Activated CD4-positive, alpha-beta T cell treated with anti-CD3 and anti-CD28 coated beads, Interleukin-2, amount 50 U/mL, for 48 hours (primary cell): Measurements from ENCODE around the gene CCDC92B.
"Not testable (repeated sequence)": the region's sequence is repeated elsewhere in the genome, so short reads cannot be mapped to it uniquely, and the experiment has no call there.

ENCODE experiments used
- DNase-seq, 2 experiments: peaks; one replicate each; pipeline ENCODE4 v3.0.0-alpha.2; 2020

CCDC92B gene

GRCh38 chr17:2688351-2689342, 60.8 kb downstream of the CCDC92B start:
- no peak for DNase-seq

- DNase-seq: no peak
Observed at GRCh38 chr17:2687074-2687418, 62.4 kb downstream of the CCDC92B start.

- no peak for DNase-seq
Observed at GRCh38 chr17:2685696-2686095, 63.8 kb downstream of the CCDC92B start.

GRCh38 chr17:2684549-2684948, 64.9 kb downstream of the CCDC92B start:
- DNase-seq: no peak

GRCh38 chr17:2683912-2684311, 65.5 kb downstream of the CCDC92B start:
- no peak for DNase-seq

- no peak for DNase-seq
Observed at GRCh38 chr17:2682176-2682938, 67.1 kb downstream of the CCDC92B start.

- DNase-seq: no peak
Observed at GRCh38 chr17:2681650-2682049, 67.8 kb downstream of the CCDC92B start.

GRCh38 chr17:2680961-2681360, 68.5 kb downstream of the CCDC92B start:
- DNase-seq: no peak

- DNase-seq: not testable (repeated sequence)
Observed at GRCh38 chr17:2679247-2679646, 70.2 kb downstream of the CCDC92B start.
